KMS-11 (cell line): ENCODE data around the gene RAB28.

Experiments
- H2AFZ ChIP-seq: fragments of 200-600 bp; sonication (generic); 2 replicates; pipeline ENCODE4 v1.6.1; 2016; ENCODE audit warnings: antibody characterized with exemption, mixed run types, low read depth
- H3K27ac ChIP-seq: fragments of 200-600 bp; sonication (generic); 2 replicates; pipeline ENCODE4 v1.6.1; 2016; ENCODE audit warnings: mild to moderate bottlenecking, mixed run types
- H3K27me3 ChIP-seq: fragments of 200-600 bp; sonication (generic); 2 replicates; pipeline ENCODE4 v1.6.1; 2017; ENCODE audit warnings: mild to moderate bottlenecking, low read depth, mixed run types, moderate library complexity; ENCODE audit not compliant: insufficient read depth
- H3K36me3 ChIP-seq: fragments of 200-600 bp; sonication (generic); 2 replicates; pipeline ENCODE4 v1.6.1; 2017; ENCODE audit warnings: mild to moderate bottlenecking, mixed run types; ENCODE audit not compliant: insufficient read depth
- H3K4me1 ChIP-seq: fragments of 200-600 bp; sonication (generic); 2 replicates; pipeline ENCODE4 v1.6.1; 2016; ENCODE audit warnings: mild to moderate bottlenecking, low read depth, mixed run types; ENCODE audit not compliant: poor library complexity, severe bottlenecking
- H3K4me2 ChIP-seq: fragments of 200-600 bp; sonication (generic); 2 replicates; pipeline ENCODE4 v1.7.0; 2016; ENCODE audit warnings: mild to moderate bottlenecking, mixed run types
- H3K4me3 ChIP-seq: fragments of 200-600 bp; sonication (generic); IDR thresholded peaks from 2 replicates; pipeline ENCODE4 v1.6.1; 2017; ENCODE audit warnings: low read depth, low read length, mixed read lengths; ENCODE audit not compliant: insufficient read depth
- H3K79me2 ChIP-seq: fragments of 200-600 bp; sonication (generic); 2 replicates; pipeline ENCODE4 v1.6.1; 2016; ENCODE audit warnings: low read depth, mixed run types; ENCODE audit not compliant: insufficient read depth
- H3K9ac ChIP-seq: fragments of 200-600 bp; sonication (generic); 2 replicates; pipeline ENCODE4 v1.6.1; 2016; ENCODE audit warnings: mild to moderate bottlenecking, mixed run types
- H4K20me1 ChIP-seq: fragments of 200-600 bp; sonication (generic); 2 replicates; pipeline ENCODE4 v1.6.1; 2016; ENCODE audit warnings: mild to moderate bottlenecking, mixed run types; ENCODE audit not compliant: insufficient read depth
- CTCF ChIP-seq: fragments of 200-600 bp; sonication (generic); conservative IDR thresholded peaks from 2 replicates; pipeline ENCODE4 v1.6.1; 2017; ENCODE audit warnings: low read depth, mild to moderate bottlenecking, antibody characterized with exemption, low read length, moderate library complexity, mixed read lengths

The RAB28 gene

GRCh38 chr4:13478707-13479106 is 5.4 kb downstream of the RAB28 start:
- no peak overlapping the region for H3K4me3 ChIP-seq
- no peaks in the 10 kb centered on the region for H3K27me3 ChIP-seq
- H3K9ac ChIP-seq: peak overlapping the region; percentile 68
- peak overlapping the region; percentile 83 for H3K4me2 ChIP-seq
- H3K79me2 ChIP-seq: peaks cover 87% of the 10 kb centered on the region
- no peak overlapping the region for H2AFZ ChIP-seq
- H3K36me3 ChIP-seq: no peaks in the 10 kb centered on the region
- H4K20me1 ChIP-seq: no peaks in the 10 kb centered on the region
- TF ChIP-seq CTCF: no peak
- peak overlapping the region; percentile 72 for H3K27ac ChIP-seq
- H3K4me1 ChIP-seq: peaks cover 77% of the 10 kb centered on the region

GRCh38 chr4:13478131-13478530 is 6.0 kb downstream of the RAB28 start:
- Histone ChIP-seq H3K27me3 (no peaks in the 10 kb centered on the region), H4K20me1 (no peaks in the 10 kb centered on the region), H2AFZ (no peak overlapping the region), H3K4me2 (peak overlapping the region; percentile 83), H3K4me3 (no peak overlapping the region), H3K27ac (peak overlapping the region; percentile 72), H3K9ac (peak overlapping the region; percentile 68), H3K36me3 (no peaks in the 10 kb centered on the region), H3K4me1 (peaks cover 83% of the 10 kb centered on the region), H3K79me2 (peaks cover 83% of the 10 kb centered on the region)
- TF ChIP-seq CTCF: no peak

DNA sequence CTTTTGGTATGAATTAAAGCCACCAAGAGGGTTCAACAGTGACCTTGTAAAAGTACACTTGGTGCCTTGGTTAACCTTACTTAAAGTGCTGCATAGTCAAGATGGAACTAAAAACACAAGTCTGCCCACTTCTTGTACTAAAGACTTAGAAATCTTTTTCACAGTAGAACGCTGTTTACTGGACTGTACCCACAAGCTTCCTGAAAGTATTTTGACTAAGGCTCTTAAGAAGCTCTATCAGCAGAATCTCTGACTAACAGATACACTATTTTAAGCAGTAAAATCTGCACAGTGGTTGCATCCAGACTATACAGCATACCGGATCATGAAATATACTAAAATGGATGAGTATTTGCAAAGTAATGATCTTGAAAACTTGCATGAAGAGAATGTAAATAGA is 7.2 kb downstream of the RAB28 start:
- Histone ChIP-seq H3K27me3 (no peaks in the 10 kb centered on the region), H3K36me3 (no peaks in the 10 kb centered on the region), H4K20me1 (no peaks in the 10 kb centered on the region), H2AFZ (no peak overlapping the region), H3K27ac (peak overlapping the region; percentile 72), H3K4me3 (no peak overlapping the region), H3K9ac (peak overlapping the region; percentile 4; the same call in 1 of the 2 replicates), H3K4me1 (peaks cover 95% of the 10 kb centered on the region), H3K79me2 (peaks cover 73% of the 10 kb centered on the region), H3K4me2 (peak overlapping the region; percentile 83)
- no peak for TF ChIP-seq CTCF

GRCh38 chr4:13476152-13476551 is 8.0 kb downstream of the RAB28 start:
- Histone ChIP-seq H3K4me1 (peaks cover 96% of the 10 kb centered on the region), H3K4me2 (peak overlapping the region; percentile 83), H3K27ac (peak overlapping the region; percentile 72)

More at GRCh38 chr4:13476152-13476551, 8.0 kb downstream of the RAB28 start:
- Histone ChIP-seq H3K9ac (no peak overlapping the region), H2AFZ (no peak overlapping the region), H3K27me3 (no peaks in the 10 kb centered on the region), H3K79me2 (peaks cover 73% of the 10 kb centered on the region), H3K36me3 (no peaks in the 10 kb centered on the region), H4K20me1 (no peaks in the 10 kb centered on the region), H3K4me3 (no peak overlapping the region)
- no peak for TF ChIP-seq CTCF
